DOHH2 (cell line): ENCODE data around the gene LTA.

ENCODE experiments used
- CTCF ChIP-seq: fragments of 200-600 bp; sonication (generic); IDR thresholded peaks from one replicate; pipeline ENCODE4 v1.5.1; 2014; ENCODE audit warnings: antibody characterized with exemption, mild to moderate bottlenecking, low read depth, low read length; ENCODE audit not compliant: poor library complexity, severe bottlenecking
- EZH2phosphoT487 ChIP-seq: fragments of 200-600 bp; sonication (generic); IDR thresholded peaks from 2 replicates; pipeline ENCODE4 v1.6.1; 2017; ENCODE audit warnings: borderline replicate concordance, mild to moderate bottlenecking, antibody characterized with exemption, low read length, moderate library complexity, mixed read lengths

- no peak for TF ChIP-seq CTCF
- no peak for TF ChIP-seq EZH2phosphoT487
Observed at GRCh38 chr6:31572041-31572911, at the start of gene LTA.
